HG03457 (cell line): Measurements from ENCODE around the gene NFIA.

ENCODE experiments used
- ATAC-seq: cut with Tn5 transposase; IDR thresholded peaks from one replicate; pipeline ENCODE4 v1.9.1; 2021; ENCODE audit warnings: moderate number of reproducible peaks; ENCODE audit not compliant: unreplicated experiment

The NFIA gene

GRCh38 chr1:61403679-61404596 lies 321.6 kb downstream of the NFIA start:
- ATAC-seq, result no peak

GRCh38 chr1:61404597-61405376 lies 322.4 kb downstream of the NFIA start:
- ATAC-seq, result no peak

- ATAC-seq, result no peak
Measured at GRCh38 chr1:61406467-61406866, 324.1 kb downstream of the NFIA start.

GRCh38 chr1:61412601-61413000 lies 330.2 kb downstream of the NFIA start:
- no peak for ATAC-seq

- ATAC-seq, result no peak
Measured at GRCh38 chr1:61419196-61419595, 336.8 kb downstream of the NFIA start.

- ATAC-seq, result no peak
Measured at GRCh38 chr1:61419657-61420056, 337.3 kb downstream of the NFIA start.

GRCh38 chr1:61420243-61420642 lies 337.9 kb downstream of the NFIA start:
- no peak for ATAC-seq

GRCh38 chr1:61420909-61421835 lies 338.8 kb downstream of the NFIA start:
- no peak for ATAC-seq

- ATAC-seq, result no peak
Measured at GRCh38 chr1:61423643-61424042, 341.3 kb downstream of the NFIA start.

- ATAC-seq, result no peak
Measured at GRCh38 chr1:61424382-61424781, 342.0 kb downstream of the NFIA start.

GRCh38 chr1:61425040-61425439 lies 342.7 kb downstream of the NFIA start:
- no peak for ATAC-seq

GRCh38 chr1:61426254-61426653 lies 343.9 kb downstream of the NFIA start:
- no peak for ATAC-seq

GRCh38 chr1:61426885-61427284 lies 344.5 kb downstream of the NFIA start:
- no peak for ATAC-seq

GRCh38 chr1:61427510-61427909 lies 345.1 kb downstream of the NFIA start:
- no peak for ATAC-seq

GRCh38 chr1:61428146-61428545 lies 345.8 kb downstream of the NFIA start:
- ATAC-seq, result no peak

- no peak for ATAC-seq
Measured at GRCh38 chr1:61432616-61433388, 350.4 kb downstream of the NFIA start.

GRCh38 chr1:61433646-61434045 lies 351.3 kb downstream of the NFIA start:
- ATAC-seq, result no peak

- ATAC-seq, result no peak
Measured at GRCh38 chr1:61434276-61434675, 351.9 kb downstream of the NFIA start.

GRCh38 chr1:61435226-61435625 lies 352.9 kb downstream of the NFIA start:
- ATAC-seq, result no peak

GRCh38 chr1:61436016-61436415 lies 353.7 kb downstream of the NFIA start:
- no peak for ATAC-seq
